Colonic mucosa (tissue), 4 donors: ENCODE results near the gene CLSTN3. TPM values are rescaled to one million over a fixed set of nuclear protein-coding genes. Genes with fewer than 3 reads are reported as not detected.
A peak's percentile ranks its signal among the peaks of the same experiment; 100 is the strongest.

Source experiments
- DNase-seq: peaks from one replicate; pipeline ENCODE4 v3.0.0-alpha.2; 2020
- H3K27ac ChIP-seq: fragments of 200-600 bp; one replicate; pipeline ENCODE4 v1.8.0; 2021
- H3K27me3 ChIP-seq: fragments of 200-600 bp; one replicate; pipeline ENCODE4 v1.8.0; 2021
- H3K36me3 ChIP-seq: fragments of 200-600 bp; one replicate; pipeline ENCODE4 v1.8.0; 2021
- H3K4me1 ChIP-seq: fragments of 200-600 bp; one replicate; pipeline ENCODE4 v1.8.0; 2021; ENCODE audit warnings: mild to moderate bottlenecking
- H3K4me3 ChIP-seq: fragments of 200-600 bp; one replicate; pipeline ENCODE4 v1.8.0; 2021
- H3K9ac ChIP-seq, 2 donors: one replicate each; pipeline ENCODE4 v1.7.0; 2013; ENCODE audit warnings: control low read depth in 2 of 2, low read depth in 2 of 2, low read length in 2 of 2
- H3K9me3 ChIP-seq: fragments of 200-600 bp; one replicate; pipeline ENCODE4 v1.8.0; 2021
- intact Hi-C: fragments of 100-400 bp; cut with DNase I; formaldehyde crosslinking; loops from one replicate; pipeline ENCODE4 v1.14.1; 2022
- total RNA-seq, 2 donors: library from RNA; stranded (reverse); fragmentation: NEBNext Ultra II Directional in 1 of 2; extraction: Animal tissue kit (Norgen Biotek cat#: 25700) in 1 of 2; gene quantifications; one replicate each; pipeline ENCODE4 v1.2.1, GENCODE V29; 2021
- TF ChIP-seq, protein P1 (sequence below): fragments of 200-600 bp; IDR thresholded peaks from one replicate; pipeline ENCODE4 v1.8.0; 2022; ENCODE audit warnings: antibody characterized with exemption, mild to moderate bottlenecking
- donor health status: healthy.
- donor health status: DM: no; HTN: no; CAD: no.
- donor health status: DM: no; HTN: no; CAD: no.

CLSTN3 gene
- total RNA-seq, 2 donors from 2014 or later, result 13.6 to 17.0 TPM

DNA sequence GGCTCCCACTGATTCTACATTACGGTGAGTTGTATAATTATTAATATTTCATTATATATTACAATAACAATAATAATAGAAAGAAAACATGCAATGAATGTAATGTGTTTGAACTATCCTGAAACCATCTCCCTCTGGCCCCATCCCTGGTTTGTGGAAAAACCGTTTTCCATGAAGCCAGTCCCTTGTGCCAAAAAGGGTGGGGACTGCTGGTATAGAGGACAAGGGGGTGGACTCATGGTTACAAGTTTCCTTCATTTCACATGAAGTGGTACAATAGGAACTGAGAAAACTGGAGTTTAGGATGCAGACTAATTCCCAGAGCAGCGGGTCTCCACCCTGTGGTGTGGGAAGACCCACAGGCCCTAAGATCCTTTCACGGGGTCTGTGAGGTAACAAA is 18.1 kb upstream of the CLSTN3 start:
- Histone ChIP-seq H3K9ac (no peak overlapping the region), H3K4me3 (no peak overlapping the region), H3K27ac (no peak overlapping the region), H3K9me3 (no peaks in the 10 kb centered on the region), H3K4me1 (peaks cover 6% of the 10 kb centered on the region), H3K27me3 (no peaks in the 10 kb centered on the region), H3K36me3 (no peaks in the 10 kb centered on the region)
- TF ChIP-seq, protein P1, sequence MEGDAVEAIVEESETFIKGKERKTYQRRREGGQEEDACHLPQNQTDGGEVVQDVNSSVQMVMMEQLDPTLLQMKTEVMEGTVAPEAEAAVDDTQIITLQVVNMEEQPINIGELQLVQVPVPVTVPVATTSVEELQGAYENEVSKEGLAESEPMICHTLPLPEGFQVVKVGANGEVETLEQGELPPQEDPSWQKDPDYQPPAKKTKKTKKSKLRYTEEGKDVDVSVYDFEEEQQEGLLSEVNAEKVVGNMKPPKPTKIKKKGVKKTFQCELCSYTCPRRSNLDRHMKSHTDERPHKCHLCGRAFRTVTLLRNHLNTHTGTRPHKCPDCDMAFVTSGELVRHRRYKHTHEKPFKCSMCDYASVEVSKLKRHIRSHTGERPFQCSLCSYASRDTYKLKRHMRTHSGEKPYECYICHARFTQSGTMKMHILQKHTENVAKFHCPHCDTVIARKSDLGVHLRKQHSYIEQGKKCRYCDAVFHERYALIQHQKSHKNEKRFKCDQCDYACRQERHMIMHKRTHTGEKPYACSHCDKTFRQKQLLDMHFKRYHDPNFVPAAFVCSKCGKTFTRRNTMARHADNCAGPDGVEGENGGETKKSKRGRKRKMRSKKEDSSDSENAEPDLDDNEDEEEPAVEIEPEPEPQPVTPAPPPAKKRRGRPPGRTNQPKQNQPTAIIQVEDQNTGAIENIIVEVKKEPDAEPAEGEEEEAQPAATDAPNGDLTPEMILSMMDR, result no peak
- no peak for DNase-seq
- intact Hi-C loops, result no loop called here

DNA sequence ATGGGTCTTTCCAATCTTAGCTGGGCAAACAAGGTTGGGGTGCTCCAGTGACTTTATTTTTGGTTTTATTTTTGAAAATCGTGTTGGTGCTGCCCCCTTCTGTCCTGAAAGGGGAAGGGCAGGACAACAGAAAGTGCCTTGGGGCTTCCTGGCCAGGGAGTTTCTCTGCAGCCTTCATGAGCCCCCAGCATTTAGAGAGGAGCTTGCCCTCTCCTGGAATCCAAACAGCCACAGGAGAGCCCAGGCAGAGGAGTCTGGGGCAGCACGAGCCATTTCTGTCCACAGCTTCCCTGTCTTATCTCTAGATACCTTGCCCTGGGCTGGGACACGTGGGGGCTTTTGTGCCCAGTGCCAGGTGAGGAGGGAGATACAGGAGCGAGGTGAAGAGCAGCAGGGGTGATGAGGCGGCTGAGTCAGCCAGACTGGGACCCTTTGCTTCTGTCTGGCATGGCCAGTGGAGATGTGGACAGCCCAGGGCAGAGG is 16.7 kb upstream of the CLSTN3 start:
- H3K36me3 ChIP-seq, result no peaks in the 10 kb centered on the region
- peaks cover 6% of the 10 kb centered on the region for H3K4me1 ChIP-seq
- no peak overlapping the region for H3K9ac ChIP-seq
- DNase-seq, result no peak
- no peaks in the 10 kb centered on the region for H3K27me3 ChIP-seq
- no peak overlapping the region for H3K4me3 ChIP-seq
- intact Hi-C loops, result no loop called here
- H3K27ac ChIP-seq, result no peak overlapping the region
- TF ChIP-seq, protein P1, result peak; percentile 93
- no peaks in the 10 kb centered on the region for H3K9me3 ChIP-seq

DNA sequence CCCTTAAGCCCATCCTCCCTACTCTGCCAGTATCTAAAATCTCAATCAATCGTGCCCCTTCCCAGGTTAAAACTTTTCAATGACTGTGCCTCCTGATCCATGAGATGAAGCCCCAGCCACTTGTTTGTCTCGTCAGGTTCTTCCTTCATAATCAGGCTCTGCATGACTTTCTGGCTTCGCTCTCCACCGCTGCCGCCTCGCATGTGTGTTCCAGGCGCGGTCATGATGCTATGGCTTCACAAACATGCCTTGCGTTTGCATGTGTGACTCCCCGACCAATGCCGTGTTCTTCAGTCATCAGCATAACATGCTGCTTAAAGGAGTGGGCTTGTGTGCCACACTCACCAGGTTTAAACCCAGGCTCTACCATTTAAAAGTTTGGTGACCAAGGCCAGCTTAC is 16.2 kb upstream of the CLSTN3 start:
- no peaks in the 10 kb centered on the region for H3K36me3 ChIP-seq
- H3K27ac ChIP-seq, result no peak overlapping the region
- H3K4me1 ChIP-seq, result peaks cover 6% of the 10 kb centered on the region
- H3K27me3 ChIP-seq, result no peaks in the 10 kb centered on the region
- no peaks in the 10 kb centered on the region for H3K9me3 ChIP-seq
- intact Hi-C loops, result no loop called here
- no peak overlapping the region for H3K4me3 ChIP-seq
- TF ChIP-seq, protein P1, result no peak
- H3K9ac ChIP-seq, result no peak overlapping the region
- DNase-seq, result no peak

DNA sequence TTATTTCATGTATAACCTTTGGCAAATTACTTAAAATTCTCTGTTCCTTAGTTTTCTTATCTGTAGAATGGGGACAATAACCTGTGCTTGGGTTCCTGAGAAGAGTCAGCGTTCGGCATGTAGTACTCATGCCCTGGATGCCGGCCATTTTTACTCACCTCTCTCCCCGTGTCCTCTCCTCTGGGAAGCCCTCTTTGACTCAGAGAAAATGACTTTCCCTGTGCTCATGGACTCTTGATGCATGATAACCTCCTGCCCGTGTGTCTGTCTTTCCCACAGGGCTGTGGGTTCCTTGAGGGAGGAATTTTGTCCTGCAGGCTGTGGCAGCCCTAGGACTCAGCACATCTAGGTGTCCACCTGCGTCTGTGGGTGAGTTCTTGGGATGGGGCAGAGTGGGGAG is 15.3 kb upstream of the CLSTN3 start:
- H3K36me3 ChIP-seq, result no peaks in the 10 kb centered on the region
- H3K27me3 ChIP-seq, result no peaks in the 10 kb centered on the region
- H3K4me3 ChIP-seq, result no peak overlapping the region
- intact Hi-C loops, result no loop called here
- H3K9me3 ChIP-seq, result no peaks in the 10 kb centered on the region
- no peak for DNase-seq
- no peak overlapping the region for H3K27ac ChIP-seq
- H3K9ac ChIP-seq, result no peak overlapping the region
- H3K4me1 ChIP-seq, result no peaks in the 10 kb centered on the region
- TF ChIP-seq, protein P1, result no peak

DNA sequence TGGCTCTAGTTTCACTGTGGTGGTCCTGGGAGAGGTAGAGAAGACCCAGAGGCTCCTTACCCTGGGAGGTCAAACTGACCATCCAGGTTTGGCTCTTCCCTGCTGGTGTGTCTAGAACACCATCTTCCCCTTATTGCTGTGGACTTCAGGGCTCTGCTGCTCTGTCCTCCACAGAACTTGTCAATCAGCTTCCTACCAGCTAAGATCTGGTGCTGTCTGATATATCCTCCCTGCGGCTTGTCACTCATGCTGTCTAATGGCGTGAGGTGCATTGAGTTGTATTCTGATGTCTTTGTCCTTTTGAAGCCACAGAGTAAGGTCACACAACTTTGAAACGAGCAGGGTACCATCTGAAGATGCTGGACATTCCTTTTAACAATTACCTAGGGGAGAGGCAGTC is 14.0 kb upstream of the CLSTN3 start:
- no peaks in the 10 kb centered on the region for H3K27me3 ChIP-seq
- intact Hi-C loops, result no loop called here
- TF ChIP-seq, protein P1, result no peak
- no peaks in the 10 kb centered on the region for H3K36me3 ChIP-seq
- H3K4me1 ChIP-seq, result no peaks in the 10 kb centered on the region
- no peak for DNase-seq
- H3K4me3 ChIP-seq, result no peak overlapping the region
- no peak overlapping the region for H3K27ac ChIP-seq
- no peak overlapping the region for H3K9ac ChIP-seq
- no peaks in the 10 kb centered on the region for H3K9me3 ChIP-seq

DNA sequence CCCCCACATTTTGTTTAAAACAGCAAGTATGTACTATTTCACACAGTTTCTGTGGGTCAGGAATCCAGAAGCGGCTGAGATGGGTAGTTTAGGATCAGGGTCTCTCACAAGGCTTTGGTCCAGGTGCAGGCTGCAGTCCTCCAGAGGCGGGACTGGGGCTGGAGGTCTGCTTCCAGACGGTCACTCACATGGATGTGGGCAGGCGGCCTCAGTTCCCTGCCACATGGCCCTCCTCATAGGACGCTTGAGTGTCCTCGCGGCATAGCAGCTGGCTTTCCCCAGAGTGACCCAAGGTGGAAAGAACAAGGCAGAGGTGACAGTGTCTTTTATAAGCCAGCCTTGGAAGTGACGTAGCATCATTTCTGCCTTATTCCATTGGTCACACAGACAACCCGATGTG is 13.3 kb upstream of the CLSTN3 start:
- Histone ChIP-seq H3K27me3 (no peaks in the 10 kb centered on the region), H3K27ac (no peak overlapping the region), H3K9me3 (no peaks in the 10 kb centered on the region), H3K4me3 (no peak overlapping the region), H3K36me3 (no peaks in the 10 kb centered on the region), H3K4me1 (no peaks in the 10 kb centered on the region), H3K9ac (no peak overlapping the region)
- TF ChIP-seq, protein P1, result no peak
- no peak for DNase-seq
- intact Hi-C loops, result no loop called here
